GM19438 (cell line): Measurements from ENCODE around the gene CCT8.
"Not testable (repeated sequence)": the region's sequence is repeated elsewhere in the genome, so short reads cannot be mapped to it uniquely, and the experiment has no call there.

Experiments
- ATAC-seq: cut with Tn5 transposase; IDR thresholded peaks from one replicate; pipeline ENCODE4 v1.9.1; 2021; ENCODE audit warnings: low read depth; ENCODE audit not compliant: unreplicated experiment

The CCT8 gene

GRCh38 chr21:29024474-29025327 lies 48.7 kb downstream of the CCT8 start, which contains the start of gene USP16:
TSS of gene USP16 (plus strand) at chr21:29024668. CDS start at chr21:29027914, 3,246 bp downstream.
- peak; percentile 99 for ATAC-seq

- no peak for ATAC-seq
Observed at GRCh38 chr21:29022166-29022565, 51.3 kb downstream of the CCT8 start.

- ATAC-seq: no peak
Observed at GRCh38 chr21:29018540-29018939, 54.9 kb downstream of the CCT8 start.

- ATAC-seq: no peak
Observed at GRCh38 chr21:29017639-29018237, 55.7 kb downstream of the CCT8 start.

- not testable (repeated sequence) for ATAC-seq
Observed at GRCh38 chr21:29011236-29011635, 62.2 kb downstream of the CCT8 start.

GRCh38 chr21:29008367-29008766 lies 65.1 kb downstream of the CCT8 start:
- ATAC-seq: no peak

GRCh38 chr21:29007810-29008209 lies 65.6 kb downstream of the CCT8 start:
- no peak for ATAC-seq

- ATAC-seq: no peak
Observed at GRCh38 chr21:29007135-29007534, 66.3 kb downstream of the CCT8 start.
